GM12878 (cell line): ENCODE measurements around the gene HERPUD1. TPM values are rescaled to one million over a fixed set of nuclear protein-coding genes. Genes with fewer than 3 reads are reported as not detected.

Experiments used
- ATAC-seq: fragments of 200-7000 bp; cut with Tn5 transposase; 3 replicates; pipeline ENCODE4 v1.9.1; 2020; ENCODE audit warnings: mild to moderate bottlenecking, moderate library complexity
- BruUV-seq: library from RNA; stranded (reverse); fragments of 400-500 nt; replicated peaks from 2 replicates; lab custom pipeline; 2021; lab: Mats Ljungman, UMichigan
- CTCF ChIA-PET: fragments of 300-600 bp; sonication (Branson Sonifier 250); formaldehyde crosslinking; extraction: SDS; loops from one replicate; lab custom pipeline; 2021; ENCODE audit warnings: inconsistent platforms; lab: Yijun Ruan, JAX
- POLR2A ChIA-PET: fragments of 350-600 bp; formaldehyde crosslinking; extraction: SDS; loops from one replicate; lab custom pipeline; 2021; ENCODE audit warnings: inconsistent platforms; lab: Charles Lee
- RAD21 ChIA-PET: fragments of 300-600 bp; sonication (Branson Sonifier 250); formaldehyde crosslinking; loops from one replicate; lab custom pipeline; 2023; ENCODE audit warnings: antibody characterized with exemption; ENCODE audit not compliant: unreplicated experiment; lab: Charles Lee
- SMC1A ChIA-PET: fragments of 300-600 bp; sonication (Branson Sonifier 250); formaldehyde crosslinking; loops from one replicate; lab custom pipeline; 2023; ENCODE audit not compliant: unreplicated experiment, uncharacterized antibody; lab: Charles Lee
- DNase-seq: peaks from one replicate; pipeline ENCODE4 v3.0.0-alpha.2; 2011; ENCODE audit warnings: low read depth, low spot score
- FAIRE-seq: peaks from 3 replicates; lab custom pipeline; 2011; peaks lifted over from hg19 to GRCh38; lab: Jason Lieb, UNC
- H2AFZ ChIP-seq: 2 replicates; pipeline ENCODE4 v1.6.0; 2011; ENCODE audit warnings: low read depth, low read length, control low read depth; ENCODE audit not compliant: control insufficient read depth
- H3K27ac ChIP-seq: 2 replicates; pipeline ENCODE4 v1.5.1; 2011; ENCODE audit warnings: control low read depth; ENCODE audit not compliant: control insufficient read depth, insufficient read depth
- H3K27me3 ChIP-seq, 2 experiments: replicated peaks in 1 of 2; 2 replicates each; pipeline versions ENCODE4 v1.6.0 to v1.6.1; 2011; ENCODE audit warnings: low read length in 1 of 2; ENCODE audit not compliant: control insufficient read depth in 2 of 2, insufficient read depth in 2 of 2
- H3K36me3 ChIP-seq, 2 experiments: 2 replicates each; pipeline ENCODE4 v1.5.1; 2011; ENCODE audit warnings: low read length in 1 of 2; ENCODE audit not compliant: control insufficient read depth in 2 of 2, insufficient read depth in 2 of 2
- H3K4me1 ChIP-seq: 2 replicates; pipeline ENCODE4 v1.6.1; 2011; ENCODE audit warnings: mild to moderate bottlenecking, low read length, moderate library complexity, mixed read lengths; ENCODE audit not compliant: control insufficient read depth, insufficient read depth
- H3K4me2 ChIP-seq: 2 replicates; pipeline ENCODE4 v1.6.0; 2011; ENCODE audit warnings: control low read depth; ENCODE audit not compliant: control insufficient read depth, insufficient read depth
- H3K4me3 ChIP-seq: fragments of 200-600 bp; sonication (generic); 2 replicates; pipeline ENCODE4 v1.5.1; 2016
- H3K79me2 ChIP-seq: 2 replicates; pipeline ENCODE4 v1.6.0; 2011; ENCODE audit warnings: low read length; ENCODE audit not compliant: control insufficient read depth, insufficient read depth
- H3K9ac ChIP-seq: 2 replicates; pipeline ENCODE4 v1.8.0; 2011; ENCODE audit warnings: low read length, control low read depth, mixed read lengths; ENCODE audit not compliant: control insufficient read depth, insufficient read depth
- H3K9me3 ChIP-seq: replicated peaks from 3 replicates; pipeline ENCODE4 v1.5.1; 2011; ENCODE audit warnings: mild to moderate bottlenecking, low read length; ENCODE audit not compliant: control insufficient read depth, insufficient read depth
- H4K20me1 ChIP-seq: 2 replicates; pipeline ENCODE4 v1.6.0; 2011; ENCODE audit not compliant: control insufficient read depth, insufficient read depth
- ATF2 ChIP-seq: IDR thresholded peaks from 2 replicates; pipeline ENCODE4 v1.6.1; 2012; ENCODE audit warnings: low read length, inconsistent platforms
- BACH1 ChIP-seq: fragments of 450-650 bp; IDR thresholded peaks from 2 replicates; pipeline ENCODE4 v1.6.1; 2017; ENCODE audit warnings: mild to moderate bottlenecking, borderline replicate concordance
- BHLHE40 ChIP-seq, 2 experiments: fragments of 450-650 bp in 1 of 2; IDR thresholded peaks; 2 replicates each; pipeline ENCODE4 v1.6.1; 2011 to 2017; ENCODE audit warnings: low read depth in 2 of 2, borderline replicate concordance in 1 of 2, improper control_type of control experiment in 1 of 2, low read length in 1 of 2, mild to moderate bottlenecking in 1 of 2
- CUX1 ChIP-seq: IDR thresholded peaks from 2 replicates; pipeline ENCODE4 v1.6.1; 2012; ENCODE audit warnings: improper control_type of control experiment, low read depth, low read length; ENCODE audit not compliant: insufficient replicate concordance
- DPF2 ChIP-seq: fragments of 450-650 bp; IDR thresholded peaks from 2 replicates; pipeline ENCODE4 v1.6.1; 2017; ENCODE audit warnings: mild to moderate bottlenecking
- EP300 ChIP-seq, 2 experiments: fragments of 150-350 bp in 1 of 2; IDR thresholded peaks; 2 replicates each; pipeline ENCODE4 v1.6.1; 2011 to 2012; ENCODE audit warnings: low read depth in 2 of 2, low read length in 2 of 2, borderline replicate concordance in 1 of 2, improper control_type of control experiment in 1 of 2, inconsistent platforms in 1 of 2; ENCODE audit not compliant: control insufficient read depth in 1 of 2
- JUNB ChIP-seq: IDR thresholded peaks from 2 replicates; pipeline ENCODE4 v1.6.1; 2016; ENCODE audit warnings: antibody characterized with exemption, mild to moderate bottlenecking
- MEF2B ChIP-seq: fragments of 450-650 bp; IDR thresholded peaks from 2 replicates; pipeline ENCODE4 v1.6.1; 2018; ENCODE audit warnings: mild to moderate bottlenecking, moderate library complexity; ENCODE audit not compliant: partially characterized antibody, poor library complexity, severe bottlenecking
- MYB ChIP-seq: fragments of 150-350 bp; IDR thresholded peaks from 2 replicates; pipeline ENCODE4 v1.6.1; 2014; ENCODE audit warnings: mild to moderate bottlenecking, low read depth, low read length, borderline replicate concordance
- NFYB ChIP-seq: IDR thresholded peaks from 2 replicates; pipeline ENCODE4 v1.6.1; 2011; ENCODE audit warnings: low read depth, mild to moderate bottlenecking, low read length, improper control_type of control experiment, moderate library complexity; ENCODE audit not compliant: insufficient read depth
- PKNOX1 ChIP-seq: fragments of 450-650 bp; IDR thresholded peaks from 2 replicates; pipeline ENCODE4 v1.6.1; 2016; ENCODE audit warnings: mild to moderate bottlenecking
- POLR2AphosphoS5 ChIP-seq: IDR thresholded peaks from 2 replicates; pipeline ENCODE4 v1.6.1; 2011; ENCODE audit warnings: mild to moderate bottlenecking, low read length, inconsistent platforms
- RUNX3 ChIP-seq: IDR thresholded peaks from 2 replicates; pipeline ENCODE4 v1.6.1; 2012; ENCODE audit warnings: low read length, inconsistent platforms
- SREBF2 ChIP-seq: IDR thresholded peaks from 2 replicates; pipeline ENCODE4 v1.6.1; 2012; ENCODE audit warnings: mild to moderate bottlenecking, low read length
- TCF12 ChIP-seq: IDR thresholded peaks from 2 replicates; pipeline ENCODE4 v1.6.1; 2011; ENCODE audit warnings: low read depth, mild to moderate bottlenecking, low read length
- ZSCAN29 ChIP-seq: fragments of 450-650 bp; IDR thresholded peaks from 2 replicates; pipeline ENCODE4 v1.6.1; 2017; ENCODE audit warnings: mild to moderate bottlenecking, moderate library complexity
- WGBS: methylation state at CpG from one replicate; pipeline ENCODE4 v1.1.6; 2016; ENCODE audit warnings: low lambda C conversion rate; ENCODE audit not compliant: insufficient replicate concordance, insufficient coverage; ENCODE audit errors: missing lambda C conversion rate; 5-methylcytosine and 5-hydroxymethylcytosine counted together
- in situ Hi-C: fragments of 300-500 bp; cut with MboI; formaldehyde crosslinking; loops from 9 replicates; pipeline ENCODE4 v1.14.3; 2018; ENCODE audit warnings: mixed read lengths
- intact Hi-C: fragments of 100-400 bp; cut with micrococcal nuclease; formaldehyde crosslinking; loops from one replicate; pipeline ENCODE4 v1.14.2; 2022; ENCODE audit not compliant: unreplicated experiment
- polyA plus RNA-seq, 11 experiments: library from polyadenylated mRNA; depleted of rRNA in 4 of 11; unstranded in 6 of 11; stranded (reverse) in 5 of 11; fragments of >200 nt; fragmentation: Nextera tagmentation in 4 of 11; fragmentation: Illumina TruSeq in 1 of 11; extraction: Ambion mirVana in 4 of 11; extraction: Trizol in 1 of 11; gene quantifications; 1 replicate in 1 of 11; 2 replicates in 10 of 11; pipeline versions ENCODE4 v1.2.1 to v1.2.3, GENCODE V29; 2011 to 2016; ENCODE audit warnings: inconsistent platforms in 2 of 11, missing spikeins in 2 of 11, low read depth in 1 of 11
- total RNA-seq, 4 experiments: library from RNA; depleted of rRNA in 3 of 4; stranded (reverse); fragments of >200 nt in 3 of 4; fragmentation: Illumina TruSeq in 1 of 4; extraction: Trizol in 1 of 4; gene quantifications; 2 replicates each; pipeline versions ENCODE4 v1.2.1 to v1.2.3, GENCODE V29; 2013 to 2021

HERPUD1 gene
- total and polyA plus RNA-seq, 10 of the 15 experiments (the other 5 are each of a cell fraction or from before 2014, with no cell fraction given): 32.6 to 212 (median 122) TPM

- Histone ChIP-seq H3K4me3 (no peak overlapping the region), H3K4me2 (peak overlapping the region; percentile 25; the same call in 1 of the 2 replicates), H3K36me3 (peaks cover 13 to 51% of the 10 kb centered on the region in 2 experiments), H3K4me1 (peaks cover 67% of the 10 kb centered on the region), H3K27me3 (no peaks in the 10 kb centered on the region), H3K79me2 (peaks cover 28% of the 10 kb centered on the region), H4K20me1 (no peaks in the 10 kb centered on the region; the same call in 1 of the 2 replicates), H3K9me3 (no peaks in the 10 kb centered on the region), H3K9ac (no peak overlapping the region), H3K27ac (0 out of 2 replicates have a peak overlapping the region, but pooled peaks have one; percentile 12), H2AFZ (no peak overlapping the region)
- CTCF ChIA-PET: interaction anchor here (1.1 to 2.5 kb wide), 2 partner anchors 24 to 51 kb away, joined by 4 to 8 read pairs; no protein-coding TSS in a partner anchor
- WGBS: 25% methylated on average over 4 of the region's 4 CpGs
- no peak for FAIRE-seq
- RAD21 ChIA-PET: interaction anchor here (0.7 to 3.3 kb wide), 6 partner anchors 9 to 71 kb away, joined by 3 to 20 read pairs (median 4); no protein-coding TSS in a partner anchor
- ATAC-seq: 0 out of 3 replicates have a peak, but pooled peaks have one; percentile 1
- POLR2A ChIA-PET: interaction anchor here (2.4 to 21.1 kb wide), 3 partner anchors 10 to 24 kb away, joined by 15 to 306 read pairs (median 19); no protein-coding TSS in a partner anchor
- intact Hi-C loops: loop anchor here (2.0 kb wide), 1 partner anchor 69 kb away; no protein-coding TSS in a partner anchor
- no TSS peak for BruUV-seq
- TF ChIP-seq NFYB (peak; percentile 74; the same call in 1 of the 2 replicates), RUNX3 (peak; percentile 28; the same call in 1 of the 2 replicates), MEF2B (no peak), TCF12 (0 out of 2 replicates have a peak, but pooled peaks have one; percentile 12), EP300 (IDR thresholded peaks at IDR 0.05; ENCODE audit: borderline replicate concordance in 1 of 2, control insufficient read depth in 1 of 2, low read depth in 2 of 2, low read length in 2 of 2) (peak in 1 of 2 experiments; percentile 51; a peak in 1 of 4 replicates), JUNB (no peak), DPF2 (no peak), PKNOX1 (peak; percentile 67; the same call in 1 of the 2 replicates), SREBF2 (no peak), ZSCAN29 (no peak), BACH1 (peak; percentile 52; the same call in 1 of the 2 replicates), POLR2AphosphoS5 (0 out of 2 replicates have a peak, but pooled peaks have one; percentile 4), CUX1 (no peak), BHLHE40 (IDR thresholded peaks at IDR 0.05; ENCODE audit: borderline replicate concordance in 1 of 2, low read depth in 2 of 2, low read length in 1 of 2) (no peak), ATF2 (no peak), MYB (no peak)
- no peak for DNase-seq
- SMC1A ChIA-PET: interaction anchor here (0.7 to 4.6 kb wide), 6 partner anchors 12 to 68 kb away, joined by 3 to 40 read pairs (median 5); no protein-coding TSS in a partner anchor
- in situ Hi-C loops: no loop called here
Observed at GRCh38 chr16:56939801-56940200, 7.9 kb downstream of the HERPUD1 start.
